HG03039 (cell line): ENCODE results near the gene USP24.

Experiments
- ATAC-seq: cut with Tn5 transposase; IDR thresholded peaks from one replicate; pipeline ENCODE4 v1.9.1; 2021; ENCODE audit warnings: mild to moderate bottlenecking, moderate library complexity; ENCODE audit not compliant: unreplicated experiment

The USP24 gene

DNA sequence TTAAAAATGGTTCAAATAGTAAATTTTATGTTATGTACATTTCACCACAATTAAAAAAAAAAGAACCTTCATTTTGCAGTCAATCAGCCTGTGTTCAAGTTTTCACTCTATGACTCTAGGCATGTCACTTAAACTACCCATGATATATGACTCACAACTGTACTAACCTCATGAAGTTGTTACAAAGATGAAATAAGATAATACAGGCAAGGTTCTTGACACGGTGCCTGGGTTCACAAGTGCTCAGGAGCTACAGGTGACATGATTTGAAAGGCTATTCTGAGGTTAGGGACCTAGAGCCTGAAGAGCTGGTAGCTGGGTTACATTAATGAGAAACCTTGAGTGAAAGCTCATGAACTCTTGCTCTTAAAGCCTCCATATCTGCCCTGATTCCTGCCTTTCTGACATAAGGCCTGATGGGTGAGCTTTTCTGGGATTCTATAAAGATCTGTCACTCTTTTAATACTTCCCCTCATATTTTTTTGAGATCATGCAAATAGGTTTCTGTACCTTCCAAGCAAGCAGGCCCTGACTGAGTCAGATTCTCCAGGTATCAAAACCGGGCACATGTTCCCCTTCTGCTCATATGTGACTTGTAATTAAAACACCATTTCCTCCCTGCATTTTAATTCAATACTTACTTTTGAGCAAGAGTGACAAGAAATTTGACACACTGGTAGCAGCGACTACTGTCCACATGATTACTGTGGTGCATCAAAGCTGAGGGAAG is 141.8 kb downstream of the USP24 start:
- no peak for ATAC-seq

DNA sequence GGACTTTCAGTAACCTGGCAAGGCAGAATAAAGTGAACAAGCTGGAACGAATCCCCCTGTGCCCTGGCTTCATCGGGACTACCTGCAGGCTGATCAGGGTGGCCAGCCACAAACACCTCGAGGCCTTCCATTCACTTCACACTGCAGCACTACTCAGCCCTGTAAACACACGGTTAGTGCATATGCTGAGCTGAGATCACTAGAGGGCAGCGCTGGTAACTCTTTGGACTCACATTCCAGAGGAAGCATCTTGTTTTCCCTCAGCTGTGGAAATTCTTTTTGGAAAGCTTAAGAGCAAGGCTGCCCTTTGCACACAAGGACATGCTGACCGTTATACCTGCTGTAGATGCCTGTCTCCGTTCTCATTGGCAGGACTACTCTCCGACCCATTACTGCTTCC is 143.7 kb downstream of the USP24 start:
- no peak for ATAC-seq

DNA sequence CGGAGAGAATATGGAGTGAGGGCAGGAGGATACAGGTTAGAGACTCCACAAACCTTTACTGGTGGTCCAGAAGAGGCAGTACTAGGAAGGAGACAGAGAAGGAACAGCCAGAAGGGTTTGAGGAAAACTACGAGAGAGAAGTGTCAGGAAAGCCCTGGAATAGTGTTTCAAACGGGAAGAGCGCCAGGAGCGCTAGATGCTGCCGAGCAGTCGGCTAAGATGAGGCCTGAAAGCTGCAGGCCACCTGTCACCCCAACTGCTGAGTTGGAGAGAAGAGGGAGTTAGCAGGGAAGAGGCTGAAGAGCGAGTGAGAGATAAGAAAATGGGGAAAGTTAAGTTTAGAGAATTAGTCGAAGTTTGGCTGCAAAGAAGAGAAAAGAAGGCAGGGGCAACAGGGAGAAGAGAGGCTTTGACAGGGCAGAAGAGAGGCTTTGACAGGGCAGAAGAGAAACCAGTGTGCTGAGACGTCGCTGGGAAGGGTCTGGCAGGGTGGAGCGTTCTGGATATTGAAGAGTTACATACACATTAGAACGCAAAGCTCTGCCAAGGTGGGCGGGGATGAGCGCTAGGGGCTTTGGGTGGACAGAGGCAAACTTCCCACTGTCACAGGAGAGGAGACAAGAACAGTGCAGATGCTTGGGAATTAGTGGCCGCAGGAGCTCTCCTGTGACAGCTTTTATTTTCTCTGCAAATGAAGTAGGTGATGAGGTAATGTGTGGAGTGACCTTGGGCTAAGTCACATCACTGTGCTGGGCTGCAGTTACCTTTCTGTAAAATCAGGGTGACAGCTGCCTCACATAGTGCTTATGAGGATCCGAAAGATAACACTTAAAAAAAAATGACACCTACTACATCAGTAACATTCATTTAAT is 144.6 kb downstream of the USP24 start:
- no peak for ATAC-seq

DNA sequence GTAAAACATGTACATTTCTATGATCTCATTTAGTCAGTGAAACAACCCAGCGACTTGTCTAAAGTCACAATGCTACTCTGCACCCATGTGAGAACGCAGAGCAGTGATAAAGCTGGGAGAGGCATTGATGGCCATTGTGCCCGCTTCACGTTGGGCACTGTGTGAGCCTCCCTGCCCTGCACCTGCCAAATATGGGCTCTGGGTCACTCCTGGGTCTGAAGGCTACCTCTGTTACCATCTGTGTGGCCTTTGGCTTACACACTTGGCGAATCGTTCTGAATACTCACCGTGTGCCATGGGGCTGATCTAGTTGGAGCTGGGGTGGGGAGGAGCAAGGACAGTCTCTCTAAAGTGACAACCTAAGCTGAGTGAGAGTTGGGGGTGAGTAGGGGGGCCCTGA is 145.9 kb downstream of the USP24 start:
- ATAC-seq: no peak

DNA sequence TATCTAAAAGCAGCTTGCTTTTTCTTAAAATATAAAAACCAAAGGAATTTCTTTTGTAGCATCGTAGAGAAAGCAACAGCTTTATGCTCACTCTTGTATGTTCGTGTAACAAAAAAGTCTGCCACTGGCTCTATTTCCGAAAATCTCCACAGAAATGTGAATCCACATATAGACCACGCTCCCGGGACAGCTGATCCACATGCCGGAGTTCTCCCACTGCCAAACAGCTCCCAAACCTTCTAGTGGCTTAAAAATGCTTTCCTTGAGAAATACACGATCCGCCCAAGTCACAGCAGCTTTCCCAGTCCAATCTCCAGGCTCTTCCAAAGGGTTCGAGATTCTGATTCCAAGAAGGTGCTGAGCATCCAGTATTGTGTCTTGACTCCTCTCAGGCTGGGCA is 146.5 kb downstream of the USP24 start:
- ATAC-seq: no peak

DNA sequence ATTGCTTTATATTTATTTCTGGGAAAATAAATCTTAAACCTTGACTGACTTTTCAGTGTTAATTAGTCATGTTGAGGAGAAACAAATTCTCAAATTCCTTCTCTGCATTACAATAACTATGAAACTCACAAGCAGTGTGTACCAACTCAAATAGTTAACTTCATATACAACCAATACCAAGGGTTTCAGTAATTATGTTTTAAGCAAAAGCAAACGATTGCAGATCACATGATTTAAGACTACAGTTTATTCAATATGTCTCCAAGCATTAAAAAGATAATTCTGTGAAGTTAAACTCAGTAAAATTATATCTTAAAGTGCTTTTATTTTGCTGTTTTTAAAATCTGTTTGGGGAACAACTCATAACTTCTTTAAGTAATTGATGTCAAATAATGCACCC is 147.2 kb downstream of the USP24 start:
- ATAC-seq: no peak

DNA sequence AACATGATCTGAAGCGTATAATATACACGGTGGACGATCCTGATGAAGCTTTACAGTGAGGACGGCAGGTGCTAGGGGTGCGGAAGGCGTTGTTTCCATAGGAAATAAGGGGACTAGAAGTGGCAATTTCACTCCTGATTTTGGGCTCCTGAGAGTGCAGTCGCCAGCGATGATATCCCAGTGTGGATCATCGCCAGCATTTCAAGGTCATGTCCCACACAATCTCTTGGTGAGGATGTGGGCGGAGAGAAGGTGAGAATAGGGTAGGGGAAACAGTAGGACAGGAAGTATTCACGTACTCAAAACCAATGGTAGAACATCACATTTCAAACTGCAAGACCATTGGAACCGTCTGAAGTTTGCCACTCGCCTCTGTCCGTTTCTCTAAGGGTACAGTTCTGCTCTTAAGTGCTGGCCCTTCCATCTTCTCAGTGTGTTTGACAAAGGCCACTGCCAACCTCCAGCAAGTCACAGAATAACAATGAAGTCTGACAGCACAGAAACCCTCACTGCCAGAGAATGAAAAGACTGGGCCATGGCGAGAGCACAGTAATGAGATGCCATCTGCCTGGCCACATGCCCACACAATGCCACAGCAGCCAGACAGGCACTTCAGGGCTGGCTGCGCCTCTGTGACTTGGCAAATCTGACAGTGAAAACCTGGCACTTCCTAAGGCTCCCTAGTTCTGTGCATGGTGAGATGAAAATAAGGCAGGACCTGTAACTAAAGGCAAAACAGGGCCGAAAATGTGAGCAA is 148.0 kb downstream of the USP24 start:
- ATAC-seq: no peak

DNA sequence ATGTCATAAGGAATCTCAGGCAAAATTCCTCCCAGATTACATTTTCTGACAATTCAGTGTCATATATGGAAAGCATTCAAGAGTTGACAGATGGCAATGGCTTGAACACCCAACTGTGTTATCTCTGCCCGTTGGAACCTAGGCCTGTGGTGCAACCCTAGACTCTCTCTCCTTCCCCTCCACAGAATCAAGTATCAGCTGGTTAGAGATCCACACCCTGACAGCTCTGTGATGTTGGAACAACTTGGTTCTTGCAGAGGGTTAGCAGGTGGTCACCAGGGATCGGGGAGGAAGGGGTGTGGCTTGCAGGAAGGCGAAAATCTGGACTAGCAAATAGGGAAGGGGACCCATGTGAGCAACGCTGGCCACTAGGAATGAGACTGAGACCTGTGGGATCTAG is 149.5 kb downstream of the USP24 start:
- ATAC-seq: no peak

DNA sequence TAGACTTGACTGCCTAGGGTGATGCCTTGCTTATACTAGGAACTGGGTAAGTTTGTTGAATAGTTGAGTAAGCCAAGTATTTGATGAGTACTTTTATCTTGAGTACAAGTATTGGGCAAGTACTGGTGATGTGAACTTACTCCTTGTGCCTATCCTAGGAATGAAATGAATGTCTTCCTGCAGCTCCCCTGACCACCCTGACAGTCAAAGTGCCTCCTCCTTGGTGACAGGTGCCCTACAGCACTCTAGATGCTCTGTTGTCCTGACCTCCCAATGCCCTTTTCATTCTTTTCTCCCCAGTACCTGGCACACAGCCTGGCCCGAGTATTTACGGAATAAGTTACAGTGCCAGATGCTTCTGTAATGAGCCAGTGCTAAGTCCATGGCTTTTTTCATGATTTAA is 150.3 kb downstream of the USP24 start:
- ATAC-seq: no peak

DNA sequence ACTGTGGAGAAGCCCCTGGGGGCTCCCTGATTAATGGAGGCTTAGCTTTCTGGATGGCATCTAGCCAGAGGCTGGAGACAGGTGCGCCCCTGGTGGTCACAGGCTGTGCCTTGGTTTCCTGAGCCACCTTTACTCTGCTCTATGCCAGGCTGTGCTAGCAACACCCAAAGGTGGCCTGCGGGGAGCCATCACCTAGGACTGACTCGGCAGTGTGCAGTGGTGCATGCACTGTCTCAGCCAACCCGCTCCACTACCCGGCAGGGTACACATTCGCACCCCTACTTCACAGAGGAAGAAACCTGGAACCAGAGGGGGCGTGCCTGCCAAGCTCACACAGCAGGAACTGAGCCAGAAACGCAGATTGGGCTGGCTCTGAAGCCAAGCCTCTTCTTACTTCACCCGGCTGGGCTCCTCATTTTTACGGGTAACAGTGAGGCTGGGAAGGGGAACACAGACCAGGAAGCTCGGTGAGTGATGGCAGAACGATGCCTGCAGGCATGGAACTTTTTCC is 151.0 kb downstream of the USP24 start:
- no peak for ATAC-seq

DNA sequence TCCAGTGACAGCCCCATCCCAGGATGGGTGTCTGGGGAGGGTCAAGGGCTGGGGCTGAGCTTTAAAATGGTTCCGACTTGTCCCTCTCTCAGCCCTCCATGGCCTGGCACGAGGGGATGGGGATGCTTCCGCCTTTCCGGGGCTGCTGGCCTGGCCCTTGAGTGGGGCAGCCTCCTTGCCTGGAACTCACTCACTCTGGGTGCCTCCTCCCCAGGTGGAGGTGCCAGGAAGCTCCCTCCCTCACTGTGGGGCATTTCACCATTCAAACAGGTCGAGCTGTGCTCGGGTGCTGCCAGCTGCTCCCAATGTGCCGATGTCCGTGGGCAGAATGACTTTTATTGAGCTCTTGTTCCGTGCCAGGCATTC is 151.6 kb downstream of the USP24 start:
- no peak for ATAC-seq

DNA sequence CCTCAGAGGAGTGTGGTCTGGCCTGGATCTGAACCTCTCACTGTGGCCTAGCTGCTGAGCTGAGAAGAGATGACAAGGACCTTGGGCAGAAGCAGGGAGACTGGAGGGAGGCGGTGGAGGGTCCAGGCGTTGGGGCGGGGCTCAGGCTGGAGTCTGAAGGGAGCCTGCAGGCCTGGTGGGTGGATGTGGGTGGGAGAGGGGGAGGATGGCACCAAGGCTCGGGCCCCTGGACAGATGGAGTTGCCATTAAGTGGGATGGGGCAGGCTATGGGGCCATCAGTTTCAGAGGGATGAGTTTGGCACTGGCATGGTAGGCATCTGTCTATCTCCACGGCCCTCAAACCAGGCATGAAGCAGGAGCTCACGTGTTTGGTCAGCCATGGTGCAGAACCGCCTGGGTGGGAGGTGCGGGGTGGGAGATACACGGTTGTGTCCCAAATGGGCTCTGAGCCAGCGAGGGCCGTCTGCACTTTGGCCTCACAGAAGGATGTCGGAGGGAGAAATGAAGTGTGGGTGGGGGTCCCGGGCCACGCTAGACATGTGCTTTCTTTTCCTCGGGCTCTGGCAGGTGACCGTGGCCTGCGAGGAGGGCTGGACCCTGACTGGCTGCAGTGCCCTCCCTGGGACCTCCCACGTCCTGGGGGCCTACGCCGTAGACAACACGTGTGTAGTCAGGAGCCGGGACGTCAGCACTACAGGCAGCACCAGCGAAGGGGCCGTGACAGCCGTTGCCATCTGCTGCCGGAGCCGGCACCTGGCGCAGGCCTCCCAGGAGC is 152.2 kb downstream of the USP24 start:
- no peak for ATAC-seq

DNA sequence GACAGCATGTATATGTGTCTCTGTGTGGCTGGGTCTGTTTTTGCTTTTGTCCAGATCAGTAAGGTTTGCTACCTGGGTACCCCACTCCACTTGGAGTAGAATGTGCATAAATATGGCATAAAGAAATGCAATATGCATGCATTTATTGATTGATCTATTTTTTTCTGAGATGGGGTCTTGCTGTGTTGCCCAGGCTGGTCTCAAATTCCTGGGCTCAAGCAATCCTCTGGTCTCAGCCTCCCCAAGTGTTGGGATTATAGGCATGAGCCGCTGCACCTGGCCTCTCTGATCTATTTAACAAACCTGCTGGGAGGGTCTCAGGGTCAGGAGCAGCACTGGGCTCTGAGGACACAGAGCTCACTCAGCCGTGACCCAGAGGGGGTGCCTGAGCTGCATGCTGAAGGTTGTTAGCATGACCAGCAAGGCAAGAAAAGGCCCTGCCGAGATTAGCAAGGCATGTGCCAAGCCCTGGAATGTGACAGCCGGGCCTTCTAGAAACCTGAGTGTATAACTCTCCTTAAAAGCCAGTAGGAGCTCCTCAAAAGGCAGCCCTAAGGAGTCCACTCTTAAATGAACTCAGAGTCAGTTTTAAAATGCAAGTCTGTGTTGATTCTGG is 153.3 kb downstream of the USP24 start:
- ATAC-seq: no peak

DNA sequence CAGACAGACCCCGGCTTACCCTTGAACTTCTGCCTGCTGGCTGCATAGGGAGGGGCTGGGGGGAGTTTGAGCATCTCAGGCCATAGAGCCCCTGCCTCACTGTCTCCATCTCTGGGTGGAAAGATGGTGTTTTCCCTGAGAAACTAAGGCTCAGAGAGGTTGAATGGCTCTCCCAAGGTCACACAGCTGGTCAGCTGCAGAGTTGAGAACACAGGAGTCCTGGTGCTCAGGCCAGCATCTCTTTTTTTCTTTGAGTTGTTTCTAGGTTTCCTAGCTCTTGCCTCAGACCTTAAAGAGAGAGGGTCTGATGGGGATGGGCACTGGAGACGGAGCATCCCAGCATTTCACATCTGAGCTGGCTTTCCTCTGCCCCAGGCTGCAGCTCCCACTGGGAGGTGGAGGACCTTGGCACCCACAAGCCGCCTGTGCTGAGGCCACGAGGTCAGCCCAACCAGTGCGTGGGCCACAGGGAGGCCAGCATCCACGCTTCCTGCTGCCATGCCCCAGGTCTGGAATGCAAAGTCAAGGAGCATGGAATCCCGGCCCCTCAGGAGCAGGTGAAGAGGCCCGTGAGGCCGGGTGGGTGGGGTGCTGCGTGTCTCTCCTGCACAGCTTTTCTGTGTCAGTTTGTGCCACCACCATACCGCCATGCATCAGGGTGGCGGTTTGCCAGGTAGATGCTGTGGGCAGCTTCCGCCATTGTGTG is 154.0 kb downstream of the USP24 start:
- ATAC-seq: no peak

DNA sequence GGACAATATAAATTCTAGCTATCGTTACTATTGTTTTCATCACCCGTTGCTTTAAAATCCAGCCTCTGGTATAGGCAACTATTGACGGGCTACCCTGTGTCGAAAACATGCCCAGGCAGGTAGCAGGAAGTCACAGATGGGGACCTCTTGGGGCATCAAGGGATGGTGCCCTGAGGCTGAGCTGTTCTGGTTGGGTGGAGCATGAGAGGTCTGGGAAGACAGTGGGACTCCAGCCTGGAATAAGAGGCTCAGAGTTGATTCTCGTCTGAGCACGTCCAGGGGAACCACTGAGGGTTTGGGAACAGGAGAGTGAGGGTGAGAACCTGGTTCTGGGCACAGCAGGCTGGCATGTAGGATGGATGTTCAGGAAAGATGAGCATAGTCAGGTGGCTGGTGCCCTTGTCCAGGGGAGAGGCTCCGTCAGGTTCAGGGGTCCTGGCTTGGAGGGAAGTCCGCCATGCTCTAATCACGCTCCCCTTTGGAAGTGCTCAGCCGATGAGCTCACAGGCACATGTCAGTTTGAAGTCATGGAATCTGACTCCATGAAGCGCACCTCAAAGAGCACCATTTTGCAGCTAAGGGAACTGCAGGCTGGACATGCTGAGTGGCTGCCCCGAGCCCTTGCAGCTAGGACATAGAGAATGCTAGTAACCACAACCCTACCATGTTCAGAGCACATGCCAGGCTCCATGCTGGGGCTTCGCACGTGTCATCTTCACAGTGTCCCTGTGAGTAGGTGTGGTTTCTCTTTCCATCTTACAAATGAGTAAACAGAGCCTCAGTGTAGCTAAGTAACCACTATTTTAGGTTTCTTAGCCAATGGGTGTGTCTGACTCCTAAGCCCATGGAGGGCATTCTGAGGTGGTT is 154.8 kb downstream of the USP24 start:
- no peak for ATAC-seq

DNA sequence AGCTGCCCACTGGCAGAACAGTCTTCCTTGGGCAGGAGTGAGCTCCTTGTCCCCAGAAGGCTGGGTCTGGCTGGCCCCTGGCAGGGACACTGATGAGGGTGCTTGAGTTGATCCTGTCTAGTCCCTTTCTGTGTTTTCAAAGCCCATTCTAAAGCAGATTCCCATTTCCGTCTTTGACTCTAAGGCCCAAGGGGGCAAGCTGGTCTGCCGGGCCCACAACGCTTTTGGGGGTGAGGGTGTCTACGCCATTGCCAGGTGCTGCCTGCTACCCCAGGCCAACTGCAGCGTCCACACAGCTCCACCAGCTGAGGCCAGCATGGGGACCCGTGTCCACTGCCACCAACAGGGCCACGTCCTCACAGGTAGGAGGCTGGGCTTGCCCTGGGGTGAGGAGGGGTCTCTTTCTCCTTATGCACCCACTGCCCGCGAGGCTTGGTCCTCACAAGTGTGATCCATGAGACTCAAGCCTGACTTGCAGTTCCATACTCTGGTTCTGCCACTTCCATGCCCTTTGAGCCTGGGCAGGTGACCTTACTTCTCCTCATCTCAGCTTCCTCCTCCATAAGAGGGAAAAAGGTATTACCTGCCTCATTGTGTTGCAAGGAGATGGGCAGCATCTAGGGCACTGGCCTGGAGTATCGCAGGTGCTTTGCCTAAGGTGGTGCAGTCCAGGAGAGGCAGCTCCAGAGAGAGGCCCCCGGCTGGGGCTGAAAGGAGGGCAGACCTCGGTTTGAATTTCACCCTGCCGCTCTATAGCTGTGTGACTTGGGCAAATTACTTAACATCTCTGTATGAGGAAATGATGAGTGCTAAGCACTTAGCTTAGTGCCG is 155.6 kb downstream of the USP24 start:
- ATAC-seq: no peak

DNA sequence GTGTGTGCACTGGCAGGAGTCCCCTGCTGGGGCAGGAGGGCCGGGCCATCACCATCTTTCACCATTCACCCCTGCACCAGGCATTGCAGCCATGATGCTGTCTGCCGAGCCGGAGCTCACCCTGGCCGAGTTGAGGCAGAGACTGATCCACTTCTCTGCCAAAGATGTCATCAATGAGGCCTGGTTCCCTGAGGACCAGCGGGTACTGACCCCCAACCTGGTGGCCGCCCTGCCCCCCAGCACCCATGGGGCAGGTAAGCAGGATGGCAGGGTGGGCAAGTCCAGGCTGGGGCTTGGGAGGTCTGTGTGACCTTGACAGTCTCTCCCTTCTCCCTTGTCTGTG is 157.2 kb downstream of the USP24 start:
- no peak for ATAC-seq
